Upper lobe of left lung (tissue), 4 donors: ENCODE data around the gene ARHGAP1.

Experiments used
- EP300 ChIP-seq, 4 donors: sonication (generic); formaldehyde crosslinking; IDR thresholded peaks; one replicate each; pipeline ENCODE4 v1.5.1; 2017; ENCODE audit warnings: antibody characterized with exemption in 4 of 4, control low read depth in 2 of 4
- TF ChIP-seq, protein P1 (sequence below), 6 experiments: fragments of 450-650 bp in 4 of 6; fragments of 200-600 bp in 2 of 6; sonication (generic) in 2 of 6; IDR thresholded peaks; one replicate each; pipeline ENCODE4 v1.5.1; 2016 to 2019; ENCODE audit warnings: antibody characterized with exemption in 6 of 6

DNA sequence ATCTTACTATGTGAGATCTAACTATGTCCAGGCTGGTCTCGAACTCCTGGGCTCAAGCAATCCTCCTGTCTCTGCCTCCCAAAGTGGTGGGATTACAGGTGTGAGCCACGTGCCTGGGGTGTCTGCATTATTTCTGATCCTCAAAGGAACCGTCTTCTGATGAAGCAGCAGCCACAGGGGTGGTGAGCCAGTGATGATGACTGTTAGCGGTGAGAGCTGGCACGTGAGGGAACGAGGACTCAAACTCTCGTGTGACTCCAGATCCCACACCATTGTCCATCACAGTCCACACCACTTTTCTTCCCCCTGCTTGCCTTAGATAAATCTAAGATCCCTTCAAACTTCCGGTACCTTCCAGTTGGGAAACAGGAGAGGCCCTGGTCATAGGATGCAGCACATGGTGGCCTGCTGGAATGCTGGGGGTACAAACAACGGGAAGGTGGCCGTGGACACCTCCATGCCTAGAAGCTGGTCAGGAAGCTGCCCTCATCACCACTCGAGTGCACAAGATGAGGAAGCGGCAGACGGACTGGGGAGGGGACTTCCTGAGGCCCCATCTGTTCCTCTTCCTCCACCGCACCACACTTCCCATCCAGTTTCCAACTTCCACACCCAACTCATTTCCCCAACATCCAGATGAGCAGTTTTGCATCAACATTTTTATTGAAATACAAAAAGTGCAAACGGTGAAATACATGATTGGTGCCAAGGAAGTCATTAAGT, 23.8 kb downstream of the ARHGAP1 start:
- TF ChIP-seq, protein P1, sequence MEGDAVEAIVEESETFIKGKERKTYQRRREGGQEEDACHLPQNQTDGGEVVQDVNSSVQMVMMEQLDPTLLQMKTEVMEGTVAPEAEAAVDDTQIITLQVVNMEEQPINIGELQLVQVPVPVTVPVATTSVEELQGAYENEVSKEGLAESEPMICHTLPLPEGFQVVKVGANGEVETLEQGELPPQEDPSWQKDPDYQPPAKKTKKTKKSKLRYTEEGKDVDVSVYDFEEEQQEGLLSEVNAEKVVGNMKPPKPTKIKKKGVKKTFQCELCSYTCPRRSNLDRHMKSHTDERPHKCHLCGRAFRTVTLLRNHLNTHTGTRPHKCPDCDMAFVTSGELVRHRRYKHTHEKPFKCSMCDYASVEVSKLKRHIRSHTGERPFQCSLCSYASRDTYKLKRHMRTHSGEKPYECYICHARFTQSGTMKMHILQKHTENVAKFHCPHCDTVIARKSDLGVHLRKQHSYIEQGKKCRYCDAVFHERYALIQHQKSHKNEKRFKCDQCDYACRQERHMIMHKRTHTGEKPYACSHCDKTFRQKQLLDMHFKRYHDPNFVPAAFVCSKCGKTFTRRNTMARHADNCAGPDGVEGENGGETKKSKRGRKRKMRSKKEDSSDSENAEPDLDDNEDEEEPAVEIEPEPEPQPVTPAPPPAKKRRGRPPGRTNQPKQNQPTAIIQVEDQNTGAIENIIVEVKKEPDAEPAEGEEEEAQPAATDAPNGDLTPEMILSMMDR (IDR thresholded peaks at IDR 0.05) = no peak
- no peak for TF ChIP-seq EP300 (IDR thresholded peaks at IDR 0.05)
